ENCODE data around the gene ZNF516.

ZNF516 gene

DNA sequence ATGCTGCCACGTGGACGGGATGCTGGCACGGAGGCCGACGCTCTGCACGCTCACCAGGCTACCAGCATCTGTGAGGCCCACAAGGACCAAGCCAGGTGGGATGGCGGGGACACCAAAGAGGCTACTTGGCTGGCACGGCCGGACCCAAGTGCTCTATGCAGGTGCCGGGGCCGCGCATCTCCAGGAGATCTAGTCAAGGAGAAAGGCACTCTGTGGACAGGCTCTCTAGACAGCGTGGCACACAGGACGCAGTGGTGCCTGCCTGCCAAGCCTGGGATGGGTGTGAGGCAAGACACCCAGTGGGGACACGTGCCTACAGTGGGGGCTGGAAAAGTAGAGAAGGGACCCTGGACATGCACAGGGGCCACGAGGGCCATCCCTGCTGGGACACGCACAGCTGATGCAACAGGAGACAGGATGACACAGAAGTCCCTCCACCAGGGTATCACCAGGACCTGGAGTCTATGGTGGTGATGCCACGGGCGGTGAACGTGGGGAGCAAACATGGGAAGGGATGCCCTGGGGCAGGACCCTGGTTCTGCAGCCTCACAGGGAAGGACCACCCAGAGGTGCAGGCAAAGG lies 28.5 kb downstream of the ZNF516 start:
- no peak for DNase-seq

- no peak for DNase-seq
Measured at GRCh38 chr18:76465630-76466409, 29.2 kb downstream of the ZNF516 start.

DNA sequence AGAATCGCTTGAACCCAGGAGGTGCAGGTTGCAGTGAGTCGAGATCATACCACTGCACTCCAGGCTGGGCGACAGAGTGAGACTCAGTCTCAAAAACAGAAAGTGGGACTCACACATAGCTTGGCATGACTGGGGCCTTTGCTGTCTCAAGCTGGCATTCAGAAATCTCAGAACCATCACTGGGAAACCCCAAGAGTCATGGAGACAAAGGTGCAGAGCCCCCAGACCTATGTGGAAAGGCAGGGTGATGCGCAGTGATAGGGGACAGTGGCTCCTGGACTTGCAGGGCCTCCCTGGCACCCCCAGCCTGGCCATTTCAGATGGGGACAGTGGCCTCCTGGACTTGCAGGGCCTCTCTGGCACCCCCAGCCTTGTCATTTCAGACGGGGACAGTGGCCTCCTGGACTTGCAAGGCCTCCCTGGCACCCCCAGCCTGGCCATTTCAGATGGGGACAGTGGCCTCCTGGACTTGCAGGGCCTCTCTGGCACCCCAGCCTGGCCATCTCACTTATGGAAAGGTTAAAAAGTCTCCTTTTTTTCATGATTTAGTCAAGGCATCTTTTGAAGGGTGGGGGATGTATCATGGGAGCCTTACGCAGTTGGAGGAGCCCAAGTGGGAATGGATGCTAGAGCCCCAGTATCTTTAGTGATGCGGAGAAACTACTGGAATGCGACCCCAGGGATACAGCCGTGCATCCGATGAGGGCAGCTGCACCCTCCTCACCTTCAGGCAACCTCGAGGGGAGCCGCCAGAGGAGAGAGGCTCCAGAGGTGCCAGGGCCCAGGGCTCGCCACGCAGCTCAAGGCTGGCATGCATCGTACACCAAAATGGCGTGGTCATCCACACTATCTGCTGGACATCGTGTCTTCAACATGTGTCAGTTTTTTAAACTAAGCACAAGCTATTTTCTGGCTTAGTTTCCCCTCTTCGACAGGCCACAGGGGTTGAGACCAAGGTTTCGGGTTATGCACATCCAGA lies 30.5 kb downstream of the ZNF516 start:
- no peak for DNase-seq

- DNase-seq: no peak
Measured at GRCh38 chr18:76463872-76464271, 31.2 kb downstream of the ZNF516 start.

- DNase-seq: no peak
Measured at GRCh38 chr18:76463358-76463757, 31.7 kb downstream of the ZNF516 start.

DNA sequence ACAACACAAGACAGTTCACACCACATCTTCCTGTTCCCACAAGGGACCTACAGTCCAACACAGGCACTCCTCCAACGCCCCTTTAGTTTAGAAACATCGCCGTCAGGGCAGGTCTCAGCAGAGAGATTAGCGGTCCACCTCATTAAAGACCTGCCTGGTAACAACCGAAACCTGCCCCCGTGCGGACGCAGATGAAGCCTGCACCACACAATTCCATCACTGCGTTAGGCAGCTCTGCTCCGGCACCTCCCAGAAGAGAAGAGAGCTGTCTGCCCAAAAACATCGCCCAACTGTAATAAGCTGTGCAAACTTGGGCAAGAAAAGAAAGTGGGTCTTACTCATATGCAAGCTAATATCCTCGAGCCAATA lies 32.7 kb downstream of the ZNF516 start:
- no peak for DNase-seq

- no peak for DNase-seq
Measured at GRCh38 chr18:76461692-76462325, 33.2 kb downstream of the ZNF516 start.

- DNase-seq: no peak
Measured at GRCh38 chr18:76461148-76461547, 33.9 kb downstream of the ZNF516 start.

GRCh38 chr18:76460482-76460881 lies 34.6 kb downstream of the ZNF516 start:
- no peak for DNase-seq

DNA sequence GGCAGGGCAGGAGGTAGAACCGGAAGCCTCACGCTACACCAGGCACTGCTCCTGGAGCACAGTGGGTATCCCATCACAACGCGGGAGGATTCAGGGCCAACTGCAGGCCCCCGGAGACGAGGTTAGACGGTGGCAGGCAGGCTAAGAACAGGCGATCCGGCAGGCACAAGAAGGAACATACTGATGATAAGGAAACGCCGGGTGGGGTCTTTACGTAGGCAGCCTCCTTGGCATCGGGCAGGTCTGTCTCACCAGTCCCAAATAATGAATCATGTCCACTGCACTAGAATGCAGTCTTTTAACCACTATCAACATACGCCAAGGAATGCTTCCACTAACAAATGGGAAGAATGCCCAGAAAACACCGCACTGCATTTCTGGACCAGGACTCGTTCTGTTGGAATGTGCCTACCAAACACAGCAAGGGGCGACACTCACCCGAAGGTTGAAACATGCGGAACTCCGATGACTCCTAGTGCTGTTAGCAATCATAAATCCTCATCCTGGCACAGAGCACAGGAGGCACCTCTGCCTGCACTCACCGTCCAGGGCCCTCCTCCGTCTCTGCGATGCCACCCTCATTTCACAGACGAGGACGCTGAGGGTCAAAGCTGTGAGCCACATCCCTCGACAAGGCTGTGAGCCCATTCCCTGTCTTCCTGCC lies 35.2 kb downstream of the ZNF516 start:
- DNase-seq: no peak

- DNase-seq: no peak
Measured at GRCh38 chr18:76459312-76459686, 35.7 kb downstream of the ZNF516 start.

- DNase-seq: no peak
Measured at GRCh38 chr18:76458522-76459311, 36.3 kb downstream of the ZNF516 start.

DNA sequence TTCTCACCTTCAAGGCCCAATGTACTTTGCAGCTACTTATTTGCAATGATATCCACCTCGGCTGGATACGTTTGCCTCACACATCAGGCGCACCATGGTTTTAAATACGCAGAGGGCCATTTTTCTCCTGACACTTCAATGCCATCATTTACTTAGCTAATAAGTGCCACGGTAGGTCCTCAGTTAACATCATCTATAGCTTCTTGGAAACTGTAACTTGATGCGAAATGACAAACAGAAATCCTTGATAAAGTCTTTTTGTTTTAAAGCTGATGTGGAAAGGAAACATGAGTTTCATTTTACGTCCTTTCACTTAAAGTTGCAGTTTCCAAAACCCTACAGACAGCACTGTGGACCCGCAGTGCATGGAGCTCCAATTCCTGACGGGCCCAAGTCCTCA lies 37.1 kb downstream of the ZNF516 start:
- DNase-seq: no peak

DNA sequence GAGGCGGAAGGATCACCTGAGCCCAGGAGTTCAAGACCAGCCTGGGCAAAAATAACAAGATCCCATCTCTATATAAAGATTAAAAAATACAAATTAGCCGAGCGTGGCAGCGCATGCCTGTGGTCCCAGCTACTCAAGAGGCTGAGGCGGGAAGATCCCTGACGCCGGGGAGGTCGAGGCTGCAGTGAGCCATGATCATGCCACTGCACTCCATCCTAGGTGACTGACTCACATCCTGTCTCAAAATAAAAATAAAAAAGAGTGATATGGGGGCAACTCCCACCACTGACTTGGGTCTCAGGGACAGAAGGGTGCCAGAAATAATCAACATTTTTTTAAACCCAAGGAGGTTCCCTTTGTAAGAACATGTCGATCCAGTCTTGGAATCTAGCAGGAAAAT lies 37.6 kb downstream of the ZNF516 start:
- DNase-seq: no peak

GRCh38 chr18:76456823-76457222 lies 38.2 kb downstream of the ZNF516 start:
- no peak for DNase-seq

DNA sequence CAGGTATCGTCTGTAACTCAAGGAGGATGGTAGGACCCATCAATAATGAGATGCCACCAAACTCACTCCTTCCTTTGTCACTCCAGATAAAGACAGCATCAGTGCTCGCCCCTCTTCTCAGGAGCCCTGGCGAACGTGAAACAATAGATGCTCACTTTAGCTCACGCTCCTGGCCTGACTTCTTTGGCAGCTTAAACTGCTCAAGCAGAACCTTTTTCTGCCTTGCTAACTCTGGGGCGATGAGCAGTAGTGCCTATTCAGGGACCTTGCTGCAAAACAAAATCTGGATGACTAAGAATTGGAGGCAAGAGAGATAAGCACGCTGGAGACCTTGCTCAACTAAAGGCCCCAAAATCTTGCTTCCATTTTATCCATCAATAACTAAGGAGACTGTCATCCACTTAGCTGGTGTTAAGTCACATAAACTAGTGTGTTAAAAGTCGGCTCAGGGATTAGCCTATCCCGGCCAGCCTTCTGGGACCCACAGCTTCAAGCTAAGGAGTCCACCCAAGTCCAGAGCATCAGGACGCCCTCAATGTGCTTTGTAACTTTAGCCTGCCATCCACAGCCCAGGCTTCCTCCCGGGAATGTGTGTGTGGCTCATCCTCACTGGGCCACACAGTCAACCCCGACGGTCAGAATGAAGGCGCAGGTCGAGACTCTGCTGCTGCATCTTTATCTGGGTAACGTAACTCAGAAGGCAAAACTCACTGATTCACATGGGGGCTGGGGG lies 38.9 kb downstream of the ZNF516 start:
- no peak for DNase-seq

DNA sequence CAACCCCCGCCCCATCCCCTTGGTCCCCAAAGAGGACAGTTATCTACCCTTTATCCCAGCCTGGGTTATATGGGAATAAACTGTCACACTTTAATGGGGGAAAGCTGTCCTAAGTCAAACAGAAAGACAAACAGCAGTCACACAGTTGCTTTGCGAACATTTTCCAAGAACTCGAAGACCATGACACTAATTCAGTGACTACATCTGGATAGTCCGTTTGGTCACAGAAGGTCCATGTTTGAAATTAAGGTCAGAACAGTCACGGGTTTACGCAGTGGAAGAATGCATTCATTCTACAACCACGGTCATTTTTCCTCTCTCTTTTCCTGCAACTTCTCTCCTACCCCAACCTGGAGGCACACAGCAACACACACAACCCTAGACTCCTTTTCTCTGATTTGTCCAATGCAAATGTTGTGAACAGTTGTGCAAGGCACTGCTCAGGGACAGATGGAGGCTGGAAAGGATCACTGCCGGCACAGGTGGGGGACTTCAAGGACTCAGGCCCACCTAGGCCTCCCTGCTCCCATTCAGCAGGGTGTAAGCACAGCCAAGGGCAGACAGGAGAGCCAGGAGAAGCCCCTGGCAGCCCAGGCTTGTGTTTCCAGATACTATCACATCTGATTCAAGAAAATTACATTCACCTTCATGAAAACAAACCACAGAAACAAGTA lies 39.9 kb downstream of the ZNF516 start:
- DNase-seq: no peak

- no peak for DNase-seq
Measured at GRCh38 chr18:76454418-76454817, 40.6 kb downstream of the ZNF516 start.

GRCh38 chr18:76453932-76454331 lies 41.1 kb downstream of the ZNF516 start:
- DNase-seq: no peak

DNA sequence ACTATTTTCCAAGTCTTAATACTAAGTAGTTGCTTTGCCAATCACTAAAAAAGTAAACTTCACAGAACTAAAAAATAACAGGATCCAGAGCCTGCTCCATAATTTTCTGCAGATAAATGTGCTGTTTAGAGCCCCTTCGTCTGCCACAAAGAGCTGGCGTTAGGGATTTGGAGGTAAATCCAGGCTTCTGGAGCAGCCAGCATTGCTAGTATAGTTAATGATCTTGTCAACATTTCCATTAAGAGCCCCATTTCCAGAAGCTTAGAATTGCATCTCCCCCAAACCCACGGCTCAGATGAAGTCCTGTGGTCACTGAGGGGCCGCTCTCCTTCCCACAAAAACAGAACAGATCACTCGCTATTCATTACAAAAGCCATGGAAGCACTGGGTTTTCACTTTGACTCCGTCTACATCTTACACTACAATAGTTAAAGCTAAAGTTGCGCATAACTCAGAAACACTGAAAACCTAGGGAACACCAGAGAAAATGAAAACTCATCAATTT lies 41.9 kb downstream of the ZNF516 start:
- DNase-seq: no peak

Measured in NCI-H2107 (cell line).